Measurements from ENCODE around the gene KCNJ5.

Gene KCNJ5

GRCh38 chr11:128924510-128925249 lies 33.5 kb downstream of the KCNJ5 start:
- Histone ChIP-seq H3K4me3 (ENCODE audit: low read depth in 1 of 2, low read length in 2 of 2) (no peak overlapping the region), H3K27me3 (ENCODE audit: insufficient read depth, low read length, poor library complexity) (peaks cover 13% of the 10 kb centered on the region), H3K4me1 (ENCODE audit: insufficient read depth, low read length) (no peaks in the 10 kb centered on the region), H3K27ac (ENCODE audit: low read length) (no peak overlapping the region), H3K9me3 (ENCODE audit: insufficient read depth, low read length, severe bottlenecking) (no peaks in the 10 kb centered on the region), H2AFZ (ENCODE audit: low read depth, low read length) (no peak overlapping the region), H3K79me2 (ENCODE audit: insufficient read depth, low read length) (no peaks in the 10 kb centered on the region), H3K4me2 (ENCODE audit: insufficient read depth, low read length) (no peak overlapping the region), H3K36me3 (ENCODE audit: insufficient read depth, low read length) (no peaks in the 10 kb centered on the region), H4K20me1 (ENCODE audit: insufficient read depth, low read length) (no peaks in the 10 kb centered on the region), H3K9ac (ENCODE audit: low read depth, low read length) (no peak overlapping the region)
- DNase-seq = no peak
- no peak for ATAC-seq (ENCODE audit: insufficient read depth, low read depth)
- TF ChIP-seq CTCF (IDR thresholded peaks at IDR 0.05; ENCODE audit: borderline replicate concordance, extremely low read depth, low read length, poor library complexity, severe bottlenecking) = no peak
- TF ChIP-seq EZH2 (IDR thresholded peaks at IDR 0.05; ENCODE audit: borderline replicate concordance, low read depth, low read length, severe bottlenecking) = no peak

GRCh38 chr11:128925250-128925600 lies 34.1 kb downstream of the KCNJ5 start:
- peaks cover 10% of the 10 kb centered on the region for H3K27me3 ChIP-seq (ENCODE audit: insufficient read depth, low read length, poor library complexity)
- no peak for ATAC-seq (ENCODE audit: insufficient read depth, low read depth)
- no peak overlapping the region for H2AFZ ChIP-seq (ENCODE audit: low read depth, low read length)

GRCh38 chr11:128926000-128926399 lies 34.8 kb downstream of the KCNJ5 start:
- Histone ChIP-seq H3K27ac (ENCODE audit: low read length) (no peak overlapping the region), H3K4me3 (ENCODE audit: low read depth in 1 of 2, low read length in 2 of 2) (no peak overlapping the region), H3K9ac (ENCODE audit: low read depth, low read length) (no peak overlapping the region), H3K4me1 (ENCODE audit: insufficient read depth, low read length) (no peaks in the 10 kb centered on the region), H3K36me3 (ENCODE audit: insufficient read depth, low read length) (no peaks in the 10 kb centered on the region), H3K9me3 (ENCODE audit: insufficient read depth, low read length, severe bottlenecking) (no peaks in the 10 kb centered on the region), H3K79me2 (ENCODE audit: insufficient read depth, low read length) (no peaks in the 10 kb centered on the region), H2AFZ (ENCODE audit: low read depth, low read length) (no peak overlapping the region), H4K20me1 (ENCODE audit: insufficient read depth, low read length) (no peaks in the 10 kb centered on the region), H3K27me3 (ENCODE audit: insufficient read depth, low read length, poor library complexity) (peaks cover 6% of the 10 kb centered on the region), H3K4me2 (ENCODE audit: insufficient read depth, low read length) (no peak overlapping the region)
- ATAC-seq (ENCODE audit: insufficient read depth, low read depth) = no peak
- no peak for DNase-seq
- TF ChIP-seq EZH2 (IDR thresholded peaks at IDR 0.05; ENCODE audit: borderline replicate concordance, low read depth, low read length, severe bottlenecking) = no peak
- TF ChIP-seq CTCF (IDR thresholded peaks at IDR 0.05; ENCODE audit: borderline replicate concordance, extremely low read depth, low read length, poor library complexity, severe bottlenecking) = no peak

More at GRCh38 chr11:128925250-128925600, 34.1 kb downstream of the KCNJ5 start:
- no peaks in the 10 kb centered on the region for H4K20me1 ChIP-seq (ENCODE audit: insufficient read depth, low read length)
- no peak overlapping the region for H3K9ac ChIP-seq (ENCODE audit: low read depth, low read length)
- no peak for DNase-seq
- no peak overlapping the region for H3K4me3 ChIP-seq (ENCODE audit: low read depth in 1 of 2, low read length in 2 of 2)
- H3K79me2 ChIP-seq (ENCODE audit: insufficient read depth, low read length) = no peaks in the 10 kb centered on the region
- no peaks in the 10 kb centered on the region for H3K9me3 ChIP-seq (ENCODE audit: insufficient read depth, low read length, severe bottlenecking)
- no peak overlapping the region for H3K27ac ChIP-seq (ENCODE audit: low read length)
- no peak for TF ChIP-seq EZH2 (IDR thresholded peaks at IDR 0.05; ENCODE audit: borderline replicate concordance, low read depth, low read length, severe bottlenecking)
- no peak for TF ChIP-seq CTCF (IDR thresholded peaks at IDR 0.05; ENCODE audit: borderline replicate concordance, extremely low read depth, low read length, poor library complexity, severe bottlenecking)
- H3K4me1 ChIP-seq (ENCODE audit: insufficient read depth, low read length) = no peaks in the 10 kb centered on the region
- H3K36me3 ChIP-seq (ENCODE audit: insufficient read depth, low read length) = no peaks in the 10 kb centered on the region
- no peak overlapping the region for H3K4me2 ChIP-seq (ENCODE audit: insufficient read depth, low read length)
